Panc1 (cell line): Measurements from ENCODE around the gene P2RY12. TPM values are rescaled to one million over a fixed set of nuclear protein-coding genes. Genes with fewer than 3 reads are reported as not detected.

Source experiments
- ATAC-seq: fragments of 200-7000 bp; cut with Tn5 transposase; 2 replicates; pipeline ENCODE4 v1.9.1; 2020; ENCODE audit warnings: mild to moderate bottlenecking, moderate library complexity
- BruUV-seq: library from RNA; stranded (reverse); fragments of 400-500 nt; replicated peaks from 2 replicates; lab custom pipeline; 2021; lab: Mats Ljungman, UMichigan
- CTCF ChIA-PET: fragments of 300-600 bp; sonication (Branson Sonifier 250); formaldehyde crosslinking; loops from one replicate; lab custom pipeline; 2022; ENCODE audit warnings: antibody characterized with exemption; lab: Charles Lee
- POLR2A ChIA-PET: fragments of 300-600 bp; sonication (Branson Sonifier 250); formaldehyde crosslinking; loops from one replicate; lab custom pipeline; 2022; ENCODE audit warnings: antibody characterized with exemption; lab: Charles Lee
- DNase-seq: peaks from one replicate; pipeline ENCODE4 v3.0.0-alpha.2; 2010; ENCODE audit warnings: low read depth, low spot score
- H3K27ac ChIP-seq: 2 replicates; pipeline ENCODE4 v1.5.1; 2011; ENCODE audit warnings: mild to moderate bottlenecking, low read length, inconsistent platforms
- H3K27me3 ChIP-seq: fragments of 200-500 bp; sonication (Bioruptor generic); 2 replicates; pipeline ENCODE4 v1.6.0; 2014; ENCODE audit warnings: low read length, inconsistent platforms; ENCODE audit not compliant: control insufficient read depth, insufficient read depth
- H3K36me3 ChIP-seq: fragments of 200-500 bp; sonication (Bioruptor generic); 2 replicates; pipeline ENCODE4 v1.5.1; 2014; ENCODE audit warnings: inconsistent platforms, mild to moderate bottlenecking, low read length, moderate library complexity; ENCODE audit not compliant: control insufficient read depth, insufficient read depth
- H3K4me1 ChIP-seq: 2 replicates; pipeline ENCODE4 v1.5.1; 2011; ENCODE audit warnings: inconsistent platforms, mild to moderate bottlenecking, low read length, moderate library complexity; ENCODE audit not compliant: control insufficient read depth, insufficient read depth
- H3K4me3 ChIP-seq, 2 experiments: 2 replicates each; pipeline ENCODE4 v1.5.1; 2011 to 2012; ENCODE audit warnings: low read depth in 2 of 2, low read length in 2 of 2, mild to moderate bottlenecking in 2 of 2, inconsistent platforms in 1 of 2, moderate library complexity in 1 of 2
- H3K9me3 ChIP-seq: fragments of 200-500 bp; sonication (Bioruptor generic); 2 replicates; pipeline ENCODE4 v1.5.1; 2014; ENCODE audit warnings: low read depth, mild to moderate bottlenecking, inconsistent platforms, low read length, moderate library complexity; ENCODE audit not compliant: control insufficient read depth, insufficient read depth
- POLR2AphosphoS5 ChIP-seq: IDR thresholded peaks from 2 replicates; pipeline ENCODE4 v1.6.1; 2012; ENCODE audit warnings: mild to moderate bottlenecking, low read depth, low read length, moderate library complexity
- SIN3A ChIP-seq: IDR thresholded peaks from 2 replicates; pipeline ENCODE4 v1.6.1; 2012; ENCODE audit warnings: low read depth, mild to moderate bottlenecking, low read length, moderate library complexity, borderline replicate concordance; ENCODE audit not compliant: insufficient read depth
- TCF7L2 ChIP-seq: IDR thresholded peaks from 2 replicates; pipeline ENCODE4 v1.6.1; 2011; ENCODE audit warnings: mild to moderate bottlenecking, low read depth, low read length, inconsistent platforms
- in situ Hi-C: cut with HindIII; loops from 2 replicates; pipeline ENCODE4 v1.10.0; 2016; ENCODE audit warnings: low sequenced_read_pairs, low pct_unique_long_range_greater_than_20kb
- intact Hi-C: fragments of 100-400 bp; cut with micrococcal nuclease; formaldehyde crosslinking; loops from one replicate; pipeline ENCODE4 v1.10.0; 2022; ENCODE audit not compliant: unreplicated experiment
- total RNA-seq: library from RNA; stranded (reverse); gene quantifications from one replicate; pipeline ENCODE4 v1.2.1, GENCODE V29; 2021; ENCODE audit not compliant: unreplicated experiment
- TF ChIP-seq, protein P1 (sequence below), 2 experiments: IDR thresholded peaks; 2 replicates each; pipeline ENCODE4 v1.6.1; 2011 to 2012; ENCODE audit warnings: low read depth in 2 of 2, control low read depth in 1 of 2, low read length in 1 of 2, mild to moderate bottlenecking in 1 of 2, moderate library complexity in 1 of 2; ENCODE audit not compliant: insufficient read depth in 1 of 2
- TF ChIP-seq, protein P2 (sequence below): fragments of 450-650 bp; IDR thresholded peaks from 2 replicates; pipeline ENCODE4 v1.5.1; 2017; ENCODE audit warnings: mild to moderate bottlenecking

Gene P2RY12
- total RNA-seq, 1 experiment from 2014 or later, result not detected

DNA sequence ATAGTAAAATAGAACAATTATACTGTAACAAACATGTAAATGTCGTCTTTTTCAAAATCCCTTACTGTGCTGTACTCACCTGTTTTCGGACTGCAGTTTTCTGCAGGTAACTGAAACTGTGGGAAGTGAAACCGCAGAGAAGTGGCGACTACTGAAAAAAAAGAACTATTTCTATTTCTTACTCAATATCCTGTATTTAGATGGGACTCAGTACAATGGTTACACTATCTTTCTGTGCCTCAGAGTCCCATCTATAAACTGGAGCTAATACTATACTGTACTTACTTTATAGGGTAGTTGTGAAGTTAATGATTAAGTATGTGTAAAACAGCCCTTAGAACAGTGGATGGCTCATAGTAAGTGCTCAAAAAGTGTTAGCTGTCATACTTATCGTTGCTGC, 14.3 kb upstream of the P2RY12 start:
- no peak for ATAC-seq
- H3K36me3 ChIP-seq, result no peaks in the 10 kb centered on the region
- no peak overlapping the region for H3K4me3 ChIP-seq
- TF ChIP-seq, protein P1, sequence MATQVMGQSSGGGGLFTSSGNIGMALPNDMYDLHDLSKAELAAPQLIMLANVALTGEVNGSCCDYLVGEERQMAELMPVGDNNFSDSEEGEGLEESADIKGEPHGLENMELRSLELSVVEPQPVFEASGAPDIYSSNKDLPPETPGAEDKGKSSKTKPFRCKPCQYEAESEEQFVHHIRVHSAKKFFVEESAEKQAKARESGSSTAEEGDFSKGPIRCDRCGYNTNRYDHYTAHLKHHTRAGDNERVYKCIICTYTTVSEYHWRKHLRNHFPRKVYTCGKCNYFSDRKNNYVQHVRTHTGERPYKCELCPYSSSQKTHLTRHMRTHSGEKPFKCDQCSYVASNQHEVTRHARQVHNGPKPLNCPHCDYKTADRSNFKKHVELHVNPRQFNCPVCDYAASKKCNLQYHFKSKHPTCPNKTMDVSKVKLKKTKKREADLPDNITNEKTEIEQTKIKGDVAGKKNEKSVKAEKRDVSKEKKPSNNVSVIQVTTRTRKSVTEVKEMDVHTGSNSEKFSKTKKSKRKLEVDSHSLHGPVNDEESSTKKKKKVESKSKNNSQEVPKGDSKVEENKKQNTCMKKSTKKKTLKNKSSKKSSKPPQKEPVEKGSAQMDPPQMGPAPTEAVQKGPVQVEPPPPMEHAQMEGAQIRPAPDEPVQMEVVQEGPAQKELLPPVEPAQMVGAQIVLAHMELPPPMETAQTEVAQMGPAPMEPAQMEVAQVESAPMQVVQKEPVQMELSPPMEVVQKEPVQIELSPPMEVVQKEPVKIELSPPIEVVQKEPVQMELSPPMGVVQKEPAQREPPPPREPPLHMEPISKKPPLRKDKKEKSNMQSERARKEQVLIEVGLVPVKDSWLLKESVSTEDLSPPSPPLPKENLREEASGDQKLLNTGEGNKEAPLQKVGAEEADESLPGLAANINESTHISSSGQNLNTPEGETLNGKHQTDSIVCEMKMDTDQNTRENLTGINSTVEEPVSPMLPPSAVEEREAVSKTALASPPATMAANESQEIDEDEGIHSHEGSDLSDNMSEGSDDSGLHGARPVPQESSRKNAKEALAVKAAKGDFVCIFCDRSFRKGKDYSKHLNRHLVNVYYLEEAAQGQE (IDR thresholded peaks at IDR 0.05; ENCODE audit: insufficient read depth in 1 of 2, low read depth in 2 of 2, low read length in 1 of 2), result no peak
- no peak for TF ChIP-seq POLR2AphosphoS5
- TF ChIP-seq SIN3A, result no peak
- TF ChIP-seq TCF7L2, result no peak
- TF ChIP-seq, protein P2, sequence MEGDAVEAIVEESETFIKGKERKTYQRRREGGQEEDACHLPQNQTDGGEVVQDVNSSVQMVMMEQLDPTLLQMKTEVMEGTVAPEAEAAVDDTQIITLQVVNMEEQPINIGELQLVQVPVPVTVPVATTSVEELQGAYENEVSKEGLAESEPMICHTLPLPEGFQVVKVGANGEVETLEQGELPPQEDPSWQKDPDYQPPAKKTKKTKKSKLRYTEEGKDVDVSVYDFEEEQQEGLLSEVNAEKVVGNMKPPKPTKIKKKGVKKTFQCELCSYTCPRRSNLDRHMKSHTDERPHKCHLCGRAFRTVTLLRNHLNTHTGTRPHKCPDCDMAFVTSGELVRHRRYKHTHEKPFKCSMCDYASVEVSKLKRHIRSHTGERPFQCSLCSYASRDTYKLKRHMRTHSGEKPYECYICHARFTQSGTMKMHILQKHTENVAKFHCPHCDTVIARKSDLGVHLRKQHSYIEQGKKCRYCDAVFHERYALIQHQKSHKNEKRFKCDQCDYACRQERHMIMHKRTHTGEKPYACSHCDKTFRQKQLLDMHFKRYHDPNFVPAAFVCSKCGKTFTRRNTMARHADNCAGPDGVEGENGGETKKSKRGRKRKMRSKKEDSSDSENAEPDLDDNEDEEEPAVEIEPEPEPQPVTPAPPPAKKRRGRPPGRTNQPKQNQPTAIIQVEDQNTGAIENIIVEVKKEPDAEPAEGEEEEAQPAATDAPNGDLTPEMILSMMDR, result no peak
- ChIA-PET CTCF (interaction anchor here (0.9 kb wide), 1 partner anchor 40 kb away, joined by 3 read pairs; no protein-coding TSS in a partner anchor), POLR2A (no interaction called here)
- no peaks in the 10 kb centered on the region for H3K4me1 ChIP-seq
- no peak overlapping the region for H3K27ac ChIP-seq
- H3K9me3 ChIP-seq, result no peaks in the 10 kb centered on the region
- BruUV-seq, result no TSS peak
- no peaks in the 10 kb centered on the region for H3K27me3 ChIP-seq
- intact Hi-C loops, result no loop called here
- in situ Hi-C loops, result no loop called here
- DNase-seq, result no peak

DNA sequence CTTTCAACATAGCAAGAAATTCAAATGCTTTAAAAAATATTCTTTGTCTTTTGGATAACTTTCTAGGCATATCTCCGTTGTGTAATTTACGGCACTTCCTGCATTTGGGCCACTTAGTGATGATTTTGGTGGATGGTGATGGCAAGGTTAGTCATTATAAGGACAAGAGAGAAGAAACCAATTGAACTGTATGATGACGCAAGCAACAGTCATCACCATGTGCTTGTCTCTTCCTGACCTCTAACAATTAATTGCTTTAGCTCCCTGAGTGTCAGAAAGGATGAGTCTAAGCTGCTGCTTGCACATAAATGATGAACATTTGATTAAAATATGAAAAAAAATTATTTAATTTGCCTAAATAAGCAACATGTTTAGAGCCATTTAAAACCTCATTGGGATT, 11.3 kb upstream of the P2RY12 start:
- Histone ChIP-seq H3K9me3 (no peaks in the 10 kb centered on the region), H3K4me1 (no peaks in the 10 kb centered on the region), H3K27ac (no peak overlapping the region), H3K27me3 (no peaks in the 10 kb centered on the region), H3K36me3 (no peaks in the 10 kb centered on the region), H3K4me3 (no peak overlapping the region)
- TF ChIP-seq SIN3A, result no peak
- TF ChIP-seq, protein P1 (IDR thresholded peaks at IDR 0.05; ENCODE audit: insufficient read depth in 1 of 2, low read depth in 2 of 2, low read length in 1 of 2), result no peak
- no peak for TF ChIP-seq POLR2AphosphoS5
- TF ChIP-seq TCF7L2, result no peak
- TF ChIP-seq, protein P2, result no peak
- intact Hi-C loops (no loop called here), in situ Hi-C loops (no loop called here)
- DNase-seq, result peak; percentile 33
- CTCF ChIA-PET, result no interaction called here
- no peak for ATAC-seq
- BruUV-seq, result no TSS peak
- POLR2A ChIA-PET, result no interaction called here
